Left lobe of liver (tissue), 2 donors: Measurements from ENCODE around the gene TLK1. TPM values are rescaled to one million over a fixed set of nuclear protein-coding genes. Genes with fewer than 3 reads are reported as not detected.
"Not testable (repeated sequence)": the region's sequence is repeated elsewhere in the genome, so short reads cannot be mapped to it uniquely, and the experiment has no call there.

Experiments
- ATAC-seq: fragments of 200-7000 bp; cut with Tn5 transposase; one replicate; pipeline ENCODE4 v1.9.1; 2020; ENCODE audit warnings: mild to moderate bottlenecking, moderate library complexity
- DNase-seq: peaks from one replicate; pipeline ENCODE4 v3.0.0-alpha.2; 2020; ENCODE audit warnings: low spot score
- total RNA-seq: library from RNA; stranded (reverse); gene quantifications from one replicate; pipeline ENCODE4 v1.2.1, GENCODE V29; 2021
- donor health status: DM: no; HTN: no; CAD: no; lungs with moderate emphysema.
- donor health status: DM: no; HTN: yes; CAD: no.

Gene TLK1
- total RNA-seq, 1 donor from 2014 or later, result 35.7 TPM

DNA sequence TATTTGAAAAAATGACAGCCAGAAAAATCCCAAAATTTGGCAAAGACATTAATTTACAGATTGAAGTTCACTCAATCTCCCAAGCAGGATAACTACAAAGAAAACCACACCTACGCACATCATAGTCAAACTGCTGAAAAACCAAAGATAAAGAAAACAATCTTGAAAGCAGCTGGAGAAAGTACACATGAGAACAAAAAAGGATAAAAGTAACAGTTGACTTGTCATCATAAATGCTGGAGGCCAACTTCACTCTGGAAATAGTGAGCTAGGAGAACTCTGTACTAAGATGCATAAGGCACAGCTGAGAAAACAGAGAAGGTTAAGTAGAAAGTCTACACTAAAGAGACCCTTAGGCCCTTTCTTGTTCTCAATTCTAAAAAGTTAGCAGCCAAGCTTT, 73.1 kb downstream of the TLK1 start:
- no peak for ATAC-seq

DNA sequence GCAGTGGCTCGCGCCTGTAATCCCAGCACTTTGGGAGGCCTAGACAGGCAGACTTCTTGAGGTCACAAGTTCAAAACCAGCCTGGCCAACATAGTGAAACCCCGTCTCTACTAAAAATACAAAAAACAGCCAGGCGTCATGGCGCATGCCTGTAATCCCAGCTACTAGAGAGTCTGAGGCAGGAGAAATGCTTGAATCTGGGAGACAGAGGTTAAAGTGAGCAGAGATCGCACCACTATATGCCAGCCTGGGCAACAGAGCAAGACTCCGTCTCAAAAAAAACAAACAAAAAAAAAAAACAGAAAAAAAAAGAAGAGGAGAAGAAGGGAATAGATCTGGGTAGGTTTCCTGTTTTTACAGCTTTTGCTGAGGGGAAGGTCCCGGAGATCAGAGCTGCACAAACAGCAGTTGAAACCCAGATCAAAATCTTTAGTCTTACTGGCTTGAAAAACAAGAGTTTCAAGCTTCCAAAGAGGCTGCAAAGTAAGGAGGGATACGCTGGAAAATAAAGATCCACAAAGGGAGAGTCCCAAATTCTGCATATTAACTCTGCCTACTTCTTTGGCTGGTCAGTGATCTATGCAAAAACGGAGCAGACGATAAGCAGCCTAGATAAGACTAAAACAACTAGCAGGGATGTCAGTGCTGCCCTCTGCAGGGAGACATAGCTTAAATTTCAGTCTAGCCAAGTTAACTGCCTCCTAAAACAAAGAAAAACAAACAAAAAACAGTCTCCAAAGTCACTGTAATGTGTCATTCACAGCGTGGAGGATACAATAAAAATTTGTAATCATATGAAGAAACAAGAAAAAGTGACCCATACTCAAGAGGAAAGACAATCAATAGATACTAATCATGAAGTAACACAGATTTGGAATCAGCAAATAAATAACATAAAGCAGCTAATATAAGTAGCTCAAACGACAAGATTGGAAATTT, 74.1 kb downstream of the TLK1 start:
- ATAC-seq, result peak; percentile 84
- no peak for DNase-seq

More for the DNA sequence above, 73.1 kb downstream of the TLK1 start:
- no peak for DNase-seq

DNA sequence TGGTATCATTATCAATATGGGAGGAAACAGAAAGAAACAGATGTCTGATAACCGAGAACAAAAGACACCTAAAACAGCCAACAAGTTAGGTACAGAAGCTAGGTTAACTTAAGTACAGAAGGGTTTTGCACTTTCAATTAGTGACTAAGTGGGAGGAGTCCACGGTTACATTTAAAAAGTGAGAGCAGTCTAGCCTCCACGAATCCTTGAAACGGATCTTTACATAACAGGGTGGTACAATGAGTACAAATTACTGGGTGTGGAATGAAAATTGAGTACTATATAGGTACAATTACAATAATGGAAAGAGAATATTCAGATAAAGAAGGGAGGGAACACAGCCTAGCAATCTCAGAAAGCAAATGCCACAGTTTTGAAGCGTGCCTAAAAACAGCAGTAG, 76.6 kb downstream of the TLK1 start:
- ATAC-seq (no peak), DNase-seq (no peak)

DNA sequence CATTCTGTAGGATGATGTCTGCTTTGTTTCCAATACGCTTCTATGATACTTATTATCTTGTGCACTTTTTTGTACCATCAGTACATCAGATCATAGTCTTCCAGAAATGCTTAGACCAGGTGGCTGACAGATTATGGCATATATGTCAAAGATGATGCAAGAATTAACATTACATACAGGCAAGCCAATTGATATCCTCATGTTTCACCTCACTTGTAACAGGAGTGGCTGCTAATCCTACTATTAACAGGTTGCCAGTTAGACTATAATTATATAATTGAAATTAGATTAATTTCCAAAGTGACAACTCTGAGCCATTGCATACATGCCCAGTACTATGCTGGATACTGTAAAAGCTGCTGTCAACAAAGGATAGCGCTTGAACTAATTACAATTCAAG, 77.2 kb downstream of the TLK1 start:
- DNase-seq (no peak), ATAC-seq (no peak)

DNA sequence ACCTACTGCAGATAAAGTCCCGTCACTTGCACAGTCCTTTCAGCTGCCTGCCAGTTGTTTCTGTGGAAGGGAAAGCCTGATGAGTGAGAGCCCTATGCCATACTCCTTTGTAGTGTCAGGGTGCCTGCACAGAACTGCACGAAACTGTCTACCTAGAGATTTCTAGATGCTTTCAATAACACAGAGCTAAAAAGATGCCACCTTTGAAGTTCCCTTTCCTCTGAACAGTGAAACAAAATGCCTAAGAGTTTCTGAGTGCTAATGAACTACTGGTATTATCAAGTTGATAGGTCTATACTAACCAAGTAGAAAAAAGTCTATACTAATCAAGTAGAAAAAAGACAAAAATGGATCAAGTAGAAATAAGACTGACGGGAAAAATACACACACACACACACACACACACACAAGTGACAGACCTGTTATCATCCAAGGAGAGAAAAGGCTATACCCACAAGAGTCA, 79.0 kb downstream of the TLK1 start:
- DNase-seq (no peak), ATAC-seq (peak; percentile 55)

DNA sequence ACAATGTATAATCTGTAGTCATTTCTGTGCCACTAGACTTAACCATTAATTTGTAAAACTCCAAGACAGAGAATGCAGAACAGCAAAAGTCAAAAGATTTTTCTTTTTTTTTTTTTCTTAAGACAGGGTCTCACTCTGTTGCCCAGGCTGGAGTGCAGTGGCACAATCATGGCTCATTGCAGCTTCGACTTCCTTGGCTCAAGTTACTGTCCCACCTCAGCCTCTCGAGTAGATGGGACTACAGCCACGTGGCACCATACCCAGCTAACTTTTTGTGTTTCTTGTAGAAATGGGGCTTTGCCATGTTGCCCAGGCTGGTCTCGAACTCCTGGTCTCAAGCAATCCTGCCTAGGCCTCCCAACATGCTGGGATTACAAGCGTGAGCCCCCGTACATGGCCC, 80.1 kb downstream of the TLK1 start:
- no peak for ATAC-seq
- DNase-seq, result no peak

DNA sequence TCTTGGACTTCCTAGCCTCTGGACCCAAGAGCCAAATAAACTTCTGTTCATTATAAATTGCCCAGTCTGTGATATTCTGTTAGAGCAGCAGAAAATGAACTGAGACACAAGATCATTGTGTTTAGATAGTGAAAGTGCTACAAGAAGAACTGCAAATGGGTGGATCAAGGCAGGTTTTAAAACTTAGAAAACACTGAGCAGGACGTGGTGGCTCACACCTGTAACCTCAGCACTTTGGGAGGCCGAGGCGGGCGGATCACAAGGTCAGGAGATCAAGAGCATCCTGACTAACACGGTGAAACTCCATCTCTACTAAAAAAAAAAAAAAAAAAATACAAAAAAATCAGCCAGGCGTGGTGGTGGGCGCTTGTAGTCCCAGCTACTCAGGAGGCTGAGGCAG, 84.3 kb downstream of the TLK1 start:
- not testable (repeated sequence) for DNase-seq, ATAC-seq

DNA sequence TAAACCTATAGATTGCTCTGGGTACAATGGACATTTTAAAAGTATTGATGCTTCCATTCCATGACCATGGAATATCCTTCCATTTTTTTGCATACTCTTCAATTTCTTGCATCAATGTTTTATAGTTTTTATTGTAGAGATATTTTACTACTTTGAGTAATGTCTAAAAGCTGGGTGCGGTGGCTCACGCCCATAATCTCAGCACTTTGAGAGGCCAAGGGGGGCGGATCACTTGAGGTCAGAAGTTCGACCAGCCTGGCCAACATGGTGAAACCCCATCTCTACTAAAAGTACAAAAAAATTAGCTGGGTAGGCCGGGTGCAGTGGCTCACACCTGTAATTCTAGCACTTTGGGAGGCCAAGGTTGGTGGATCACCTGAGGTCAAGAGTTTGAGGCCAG, 88.5 kb downstream of the TLK1 start:
- DNase-seq (no peak), ATAC-seq (no peak)

DNA sequence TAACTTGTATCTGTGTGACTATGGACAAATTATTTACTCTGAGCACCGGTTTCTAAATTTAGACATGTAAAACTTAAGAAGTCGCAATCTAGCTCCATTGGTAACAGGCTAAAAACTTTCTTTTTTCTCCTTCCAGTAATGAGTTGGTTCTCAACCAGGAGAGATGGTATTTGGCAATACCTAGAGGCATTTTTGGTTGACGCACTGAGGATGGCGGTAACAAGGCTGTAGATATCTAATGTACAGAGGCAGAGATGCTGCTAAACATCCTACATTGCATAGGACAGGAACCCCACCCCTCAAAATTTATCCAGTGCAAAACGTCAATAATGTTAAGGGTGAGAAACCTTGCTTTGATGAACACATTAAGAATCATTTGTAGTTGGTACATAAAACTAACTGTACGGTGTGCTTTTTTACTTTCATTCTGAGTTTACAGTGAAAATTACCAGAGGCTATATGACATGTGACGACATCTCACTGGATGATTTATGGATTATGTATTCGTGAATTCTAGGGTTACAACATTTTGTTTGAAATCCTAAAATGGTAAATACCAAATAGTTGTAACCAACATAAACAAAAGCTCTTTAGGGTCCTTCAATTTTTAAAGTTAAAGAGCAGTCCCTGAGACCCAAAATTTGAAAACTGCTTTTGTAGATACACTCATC, 91.3 kb downstream of the TLK1 start:
- DNase-seq (no peak), ATAC-seq (no peak)

DNA sequence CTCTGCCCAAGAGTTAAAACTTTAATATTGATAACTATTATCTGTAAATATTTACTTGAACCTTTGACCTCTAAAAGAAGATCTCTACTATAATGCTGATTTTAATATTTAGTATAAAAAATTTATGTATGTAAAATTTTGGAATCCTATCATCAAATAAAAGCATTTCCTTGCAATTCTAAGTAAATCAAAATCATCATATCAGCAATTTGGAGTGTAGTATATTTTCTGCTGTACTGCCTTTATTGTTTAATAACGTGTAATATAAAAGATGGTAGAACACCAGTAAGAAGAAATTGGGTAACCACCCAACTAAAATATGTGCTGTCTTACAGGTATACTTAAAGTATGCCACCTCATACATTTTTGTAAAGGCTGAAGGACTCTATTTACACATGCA, 94.6 kb downstream of the TLK1 start:
- DNase-seq (no peak), ATAC-seq (no peak)

DNA sequence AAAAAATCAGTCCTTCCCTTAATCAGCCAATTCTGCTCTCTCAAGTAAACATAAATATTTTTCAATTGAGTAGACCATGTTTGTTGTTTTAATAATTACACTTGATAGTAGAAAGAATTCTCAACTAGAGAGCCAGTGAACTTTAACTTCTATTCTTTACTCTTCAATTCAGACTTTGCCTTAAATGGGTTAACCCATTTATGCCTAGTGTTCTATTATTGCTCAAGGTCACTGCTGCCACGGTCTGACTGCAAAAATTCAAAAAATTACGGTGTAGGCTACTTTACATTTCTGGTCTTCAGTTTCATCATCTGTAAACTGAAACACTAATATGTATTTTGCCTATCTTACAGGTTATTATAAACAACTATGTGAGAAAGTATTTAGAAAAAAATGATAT, 103.1 kb downstream of the TLK1 start:
- DNase-seq (no peak), ATAC-seq (peak; percentile 29)

DNA sequence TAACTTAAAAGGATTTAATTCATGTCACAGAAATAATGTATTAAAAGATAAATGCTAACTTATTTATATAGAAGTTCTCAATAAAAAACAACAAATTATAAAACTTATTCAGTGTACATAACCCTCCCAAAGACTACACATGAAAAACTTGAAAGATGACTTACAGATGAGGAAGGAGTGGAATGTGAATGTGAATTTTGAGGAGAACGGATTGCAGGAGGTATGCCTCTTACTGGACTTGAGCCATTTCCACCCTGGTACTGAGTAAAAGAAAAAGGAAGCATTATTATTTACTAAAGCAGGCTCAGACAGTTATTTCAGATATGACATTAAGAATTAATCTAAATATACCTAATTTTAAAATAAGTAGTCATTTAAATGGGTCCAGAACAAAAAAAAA, 104.4 kb downstream of the TLK1 start:
- no peak for ATAC-seq
- no peak for DNase-seq

DNA sequence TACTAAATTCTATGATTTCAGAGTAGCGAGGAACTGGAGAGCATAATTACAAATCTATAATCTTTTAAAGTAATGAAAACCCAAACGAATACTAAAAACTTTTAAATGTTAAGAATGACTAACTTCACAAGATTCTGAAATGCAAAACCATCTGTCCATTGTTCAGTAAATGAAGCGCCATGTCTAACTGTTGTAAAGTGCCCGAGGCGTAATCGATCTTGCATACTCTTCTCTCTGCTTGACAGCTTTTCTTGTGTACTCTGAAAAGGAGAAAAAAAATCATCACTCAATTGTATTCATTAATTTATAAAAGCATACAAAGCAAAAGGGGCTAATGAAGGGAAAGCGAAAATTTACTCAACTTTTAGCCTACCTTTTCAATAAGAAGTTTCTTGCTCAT, 111.0 kb downstream of the TLK1 start:
- ATAC-seq (no peak), DNase-seq (no peak)

DNA sequence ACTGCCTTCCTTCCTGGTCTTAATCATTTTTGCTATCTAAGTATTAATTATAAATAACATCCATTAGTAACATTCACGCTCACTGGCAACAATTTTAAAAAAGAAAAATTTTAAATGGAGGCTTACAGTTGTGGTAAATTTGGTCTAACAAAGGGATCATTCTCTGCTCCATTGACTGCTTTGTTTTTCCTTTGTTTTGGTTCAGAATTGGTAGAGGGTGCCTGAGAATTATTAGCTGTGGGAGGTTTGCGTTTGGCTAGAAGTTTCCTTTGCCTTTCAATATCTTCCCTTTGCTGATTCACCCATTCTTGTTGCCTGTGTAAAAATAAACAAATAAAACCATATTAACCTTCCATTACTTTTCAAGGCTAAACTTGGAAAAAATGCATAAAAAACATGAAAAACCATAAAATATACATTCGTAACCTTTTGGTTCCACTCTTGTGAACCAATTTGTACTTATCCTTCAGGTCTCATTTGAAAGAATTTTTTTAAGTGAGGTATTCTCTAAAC, 114.6 kb downstream of the TLK1 start:
- no peak for DNase-seq
- ATAC-seq, result no peak

DNA sequence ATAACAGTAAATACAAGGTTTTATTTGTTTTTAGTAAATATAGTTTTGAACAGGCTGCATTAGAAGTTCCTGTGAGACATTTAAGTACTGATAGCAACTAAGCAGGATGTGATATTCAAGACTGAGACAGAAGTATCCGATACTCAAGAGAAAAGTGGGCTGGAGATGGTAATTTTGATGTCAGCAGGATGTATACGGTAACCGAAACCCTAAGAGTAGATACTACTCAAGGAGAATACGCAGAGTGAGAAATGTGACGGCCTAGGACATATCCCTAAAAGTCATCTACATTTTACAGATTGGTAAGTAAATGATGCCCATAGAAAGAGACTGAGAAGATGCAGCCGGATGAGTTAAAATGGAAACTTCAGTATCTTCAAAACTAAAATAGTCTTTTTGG, 116.3 kb downstream of the TLK1 start:
- ATAC-seq (no peak), DNase-seq (no peak)

DNA sequence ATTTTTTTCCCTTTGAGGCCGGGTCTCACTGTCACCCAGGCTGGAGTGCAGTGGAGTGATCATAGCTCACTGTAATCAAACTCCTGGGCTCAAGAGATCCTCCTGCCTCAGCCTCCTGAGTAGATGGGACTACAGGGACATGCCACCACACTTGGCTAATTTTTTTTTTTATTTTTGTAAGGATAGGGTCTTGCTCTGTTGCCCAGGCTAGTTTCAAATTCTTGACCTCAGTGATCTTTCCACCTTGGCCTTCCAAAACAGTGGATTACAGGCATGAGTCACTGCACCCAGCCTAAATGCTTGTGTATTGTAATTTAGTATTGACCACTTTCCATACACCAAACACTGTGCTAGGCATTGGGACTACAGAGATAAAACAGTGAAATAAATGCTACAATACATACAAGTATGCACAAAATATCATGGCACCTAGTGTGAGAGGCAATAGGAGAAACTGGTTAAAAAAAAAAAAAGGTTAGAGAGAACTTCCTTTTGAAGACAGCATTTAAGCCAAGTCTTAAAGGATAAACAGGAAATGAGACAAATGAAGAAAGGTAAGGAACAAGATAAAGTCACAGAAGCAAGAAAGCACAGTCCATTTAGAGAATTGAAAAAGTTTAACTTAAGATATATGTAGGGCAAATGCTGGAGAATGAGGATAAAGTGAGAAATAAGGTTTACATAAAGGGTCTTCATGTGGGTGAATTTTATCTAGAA, 118.3 kb downstream of the TLK1 start:
- ATAC-seq (no peak), DNase-seq (no peak)

DNA sequence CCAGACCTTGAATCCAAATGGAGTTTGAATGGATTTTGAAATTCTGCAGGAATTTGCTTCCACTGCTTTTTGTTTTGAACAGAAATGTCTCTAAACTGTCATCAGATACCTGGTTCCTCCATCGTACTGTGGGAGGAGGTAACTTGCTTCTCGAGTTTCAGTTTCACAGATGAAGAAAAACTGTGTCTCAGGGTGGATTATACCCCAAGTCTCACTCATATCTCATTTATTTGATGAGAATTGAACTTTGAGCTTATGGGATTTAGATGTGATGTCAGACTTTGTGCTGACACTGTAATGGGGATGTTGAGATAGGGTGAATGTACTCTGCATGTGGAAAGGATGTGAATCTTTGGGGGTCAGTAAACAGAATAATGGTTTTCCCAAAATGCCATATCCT, 124.2 kb downstream of the TLK1 start:
- DNase-seq (no peak), ATAC-seq (no peak)

DNA sequence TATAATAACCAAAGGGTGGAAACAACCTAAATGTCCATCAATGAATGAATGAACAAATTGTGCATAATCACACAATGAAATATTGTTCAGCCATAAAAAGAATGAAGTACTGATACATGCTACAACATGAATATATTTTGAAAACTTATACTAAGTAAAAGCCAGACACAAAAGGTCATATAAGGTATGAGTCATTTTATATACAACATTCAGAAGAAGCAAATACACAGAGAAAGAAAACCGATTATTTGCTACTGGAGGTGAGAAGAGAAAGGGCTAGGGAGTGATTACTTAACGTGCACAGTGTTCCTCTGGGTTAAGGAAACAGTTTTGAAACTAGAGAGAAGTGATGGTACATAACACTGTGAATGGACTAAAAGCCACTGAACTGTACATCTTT, 126.4 kb downstream of the TLK1 start:
- no peak for ATAC-seq
- DNase-seq, result no peak

DNA sequence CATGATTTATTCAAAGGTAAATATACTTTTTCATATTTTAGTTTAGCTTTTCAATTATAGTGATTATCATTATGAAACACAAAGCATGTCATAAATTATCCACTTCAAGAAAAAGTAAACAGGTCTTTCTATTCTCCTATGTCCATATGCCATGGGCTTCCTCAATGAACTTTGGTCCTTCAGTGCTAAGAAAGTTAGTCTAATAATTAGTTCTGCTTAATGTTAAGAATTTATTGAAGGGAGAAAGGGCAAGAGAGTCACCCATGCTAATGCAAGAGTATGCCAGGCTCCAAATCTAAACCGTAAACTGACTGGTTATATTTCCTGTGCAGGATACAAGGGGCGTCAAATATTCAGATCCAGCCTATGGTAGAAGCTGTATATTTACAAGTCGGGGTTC, 135.5 kb downstream of the TLK1 start:
- DNase-seq, result no peak
- no peak for ATAC-seq

DNA sequence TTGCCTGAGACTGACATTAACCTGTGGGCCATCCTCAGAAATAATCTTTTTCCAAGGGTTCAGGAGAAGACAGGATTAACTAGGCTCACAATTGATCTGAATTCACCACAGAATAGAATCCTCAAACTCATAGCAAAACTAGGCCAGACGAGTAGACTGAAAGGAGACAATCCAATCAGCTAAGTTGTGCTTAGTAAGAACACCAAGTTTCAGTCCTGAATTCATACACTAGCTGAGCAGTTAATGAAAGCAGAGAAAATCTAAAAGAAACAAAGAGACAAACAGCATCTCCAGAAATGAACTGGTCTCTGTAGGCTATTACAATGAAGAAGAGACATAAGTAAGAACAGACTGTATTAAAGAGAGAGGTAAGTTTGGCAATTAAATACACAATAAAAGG, 142.2 kb downstream of the TLK1 start:
- no peak for ATAC-seq
- no peak for DNase-seq

DNA sequence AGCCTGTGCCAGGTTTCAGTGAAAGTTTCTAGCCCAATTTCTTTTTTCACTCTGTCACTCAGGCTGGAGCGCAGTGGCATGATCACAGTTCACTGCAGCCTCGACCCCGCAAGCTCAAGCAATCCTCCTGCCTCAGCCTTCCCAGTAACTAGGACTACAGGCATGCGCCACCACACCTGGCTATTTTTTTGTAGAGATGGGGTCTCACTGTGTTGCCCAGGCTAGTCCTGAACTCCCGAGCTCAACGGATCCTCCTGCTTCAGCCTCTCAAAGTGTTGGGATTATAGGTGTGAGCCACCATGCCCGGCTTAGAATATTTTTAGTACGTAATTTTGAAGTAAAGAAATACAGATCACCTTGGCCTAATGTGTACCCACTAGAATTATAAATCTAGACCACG, 144.6 kb downstream of the TLK1 start:
- DNase-seq (no peak), ATAC-seq (no peak)
